Sigmoid colon (tissue), 4 donors: ENCODE measurements around the gene CACNA1C.

Source experiments
- POLR2A ChIP-seq, 2 donors: fragments of 450-650 bp; IDR thresholded peaks; one replicate each; pipeline ENCODE4 v1.6.1; 2016; ENCODE audit warnings: antibody characterized with exemption in 2 of 2, mild to moderate bottlenecking in 2 of 2, moderate library complexity in 2 of 2
- POLR2AphosphoS5 ChIP-seq, 4 donors: sonication (generic); formaldehyde crosslinking; IDR thresholded peaks; one replicate each; pipeline ENCODE4 v1.6.1; 2017; ENCODE audit warnings: antibody characterized with exemption in 4 of 4
- TF ChIP-seq, protein P1 (sequence below), 4 experiments: fragments of 450-650 bp in 3 of 4; fragments of 200-600 bp in 1 of 4; IDR thresholded peaks; one replicate each; pipeline ENCODE4 v1.5.1; 2016 to 2019; ENCODE audit warnings: antibody characterized with exemption in 4 of 4, mild to moderate bottlenecking in 3 of 4, moderate library complexity in 2 of 4

DNA sequence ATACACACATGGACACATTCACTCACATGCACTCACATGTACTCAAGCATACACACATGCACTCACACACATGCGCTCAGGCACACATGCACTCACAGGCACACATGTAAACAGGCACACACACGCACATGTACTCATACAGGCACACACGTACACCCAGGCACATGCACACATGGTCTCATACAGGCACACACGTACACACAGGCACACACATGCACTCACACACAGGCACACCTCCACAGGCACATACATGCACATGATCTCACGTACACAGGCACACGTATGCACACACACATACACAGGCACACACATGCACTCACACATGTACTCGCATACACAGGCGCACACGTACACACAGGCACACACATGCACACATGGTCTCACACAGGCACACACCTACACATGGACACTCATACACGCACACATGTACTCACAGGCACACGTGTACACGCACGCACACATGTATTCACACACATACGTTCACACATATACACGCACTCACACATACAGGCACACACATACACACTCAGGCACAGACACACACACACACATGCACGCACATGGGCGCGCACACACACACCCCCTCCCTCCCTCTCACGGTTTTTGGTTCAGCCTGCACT, 138.9 kb downstream of the CACNA1C start:
- TF ChIP-seq, protein P1, sequence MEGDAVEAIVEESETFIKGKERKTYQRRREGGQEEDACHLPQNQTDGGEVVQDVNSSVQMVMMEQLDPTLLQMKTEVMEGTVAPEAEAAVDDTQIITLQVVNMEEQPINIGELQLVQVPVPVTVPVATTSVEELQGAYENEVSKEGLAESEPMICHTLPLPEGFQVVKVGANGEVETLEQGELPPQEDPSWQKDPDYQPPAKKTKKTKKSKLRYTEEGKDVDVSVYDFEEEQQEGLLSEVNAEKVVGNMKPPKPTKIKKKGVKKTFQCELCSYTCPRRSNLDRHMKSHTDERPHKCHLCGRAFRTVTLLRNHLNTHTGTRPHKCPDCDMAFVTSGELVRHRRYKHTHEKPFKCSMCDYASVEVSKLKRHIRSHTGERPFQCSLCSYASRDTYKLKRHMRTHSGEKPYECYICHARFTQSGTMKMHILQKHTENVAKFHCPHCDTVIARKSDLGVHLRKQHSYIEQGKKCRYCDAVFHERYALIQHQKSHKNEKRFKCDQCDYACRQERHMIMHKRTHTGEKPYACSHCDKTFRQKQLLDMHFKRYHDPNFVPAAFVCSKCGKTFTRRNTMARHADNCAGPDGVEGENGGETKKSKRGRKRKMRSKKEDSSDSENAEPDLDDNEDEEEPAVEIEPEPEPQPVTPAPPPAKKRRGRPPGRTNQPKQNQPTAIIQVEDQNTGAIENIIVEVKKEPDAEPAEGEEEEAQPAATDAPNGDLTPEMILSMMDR (IDR thresholded peaks at IDR 0.05) = no peak
- no peak for TF ChIP-seq POLR2AphosphoS5 (IDR thresholded peaks at IDR 0.05)
- no peak for TF ChIP-seq POLR2A (IDR thresholded peaks at IDR 0.05)
